Glutamatergic neuron (in vitro differentiated cells): ENCODE measurements around the gene RPL18. TPM values are rescaled to one million over a fixed set of nuclear protein-coding genes. Genes with fewer than 3 reads are reported as not detected.
A peak's percentile ranks its signal among the peaks of the same experiment; 100 is the strongest.

ENCODE experiments used
- DNase-seq: peaks from one replicate; pipeline ENCODE4 v3.0.0; 2022
- H3K27ac Mint-ChIP-seq: one replicate; pipeline ENCODE4 v1.8.0; 2020; ENCODE audit warnings: mild to moderate bottlenecking, mixed read lengths, inconsistent platforms; ENCODE audit not compliant: unreplicated experiment
- H3K27me3 Mint-ChIP-seq: one replicate; pipeline ENCODE4 v1.8.0; 2020; ENCODE audit warnings: mild to moderate bottlenecking, moderate library complexity, mixed read lengths, inconsistent platforms; ENCODE audit not compliant: unreplicated experiment
- H3K36me3 Mint-ChIP-seq: one replicate; pipeline ENCODE4 v1.8.0; 2020; ENCODE audit warnings: mild to moderate bottlenecking, mixed read lengths, inconsistent platforms; ENCODE audit not compliant: unreplicated experiment
- H3K4me1 Mint-ChIP-seq: one replicate; pipeline ENCODE4 v1.8.0; 2020; ENCODE audit warnings: mild to moderate bottlenecking, low read depth, mixed read lengths, inconsistent platforms; ENCODE audit not compliant: unreplicated experiment
- H3K4me3 Mint-ChIP-seq: one replicate; pipeline ENCODE4 v1.8.0; 2020; ENCODE audit warnings: mild to moderate bottlenecking, mixed read lengths, inconsistent platforms; ENCODE audit not compliant: unreplicated experiment
- H3K9me3 Mint-ChIP-seq: one replicate; pipeline ENCODE4 v1.8.0; 2020; ENCODE audit warnings: mild to moderate bottlenecking, moderate library complexity, mixed read lengths, inconsistent platforms; ENCODE audit not compliant: unreplicated experiment
- CTCF ChIP-seq: fragments of 200-600 bp; sonication (generic); IDR thresholded peaks from one replicate; pipeline ENCODE4 v1.5.0; 2021; ENCODE audit not compliant: partially characterized antibody, unreplicated experiment
- total RNA-seq: library from RNA; stranded (reverse); fragmentation: NEBNext Ultra II Directional; extraction: Animal tissue kit (Norgen Biotek cat#: 25700); gene quantifications from one replicate; pipeline ENCODE4 v1.2.1, GENCODE V29; 2021; ENCODE audit not compliant: unreplicated experiment

RPL18 gene
- total RNA-seq, 1 donor from 2014 or later, result 1,011 TPM

GRCh38 chr19:48656840-48657474, 38.0 kb upstream of the RPL18 start:
- TF ChIP-seq CTCF, result no peak
- Mint-ChIP-seq H3K4me1 (peaks cover 3% of the 10 kb centered on the region), H3K4me3 (no peak overlapping the region), H3K27me3 (peaks cover 6% of the 10 kb centered on the region), H3K27ac (no peak overlapping the region), H3K36me3 (no peaks in the 10 kb centered on the region), H3K9me3 (peaks cover 1% of the 10 kb centered on the region)
- DNase-seq, result no peak

DNA sequence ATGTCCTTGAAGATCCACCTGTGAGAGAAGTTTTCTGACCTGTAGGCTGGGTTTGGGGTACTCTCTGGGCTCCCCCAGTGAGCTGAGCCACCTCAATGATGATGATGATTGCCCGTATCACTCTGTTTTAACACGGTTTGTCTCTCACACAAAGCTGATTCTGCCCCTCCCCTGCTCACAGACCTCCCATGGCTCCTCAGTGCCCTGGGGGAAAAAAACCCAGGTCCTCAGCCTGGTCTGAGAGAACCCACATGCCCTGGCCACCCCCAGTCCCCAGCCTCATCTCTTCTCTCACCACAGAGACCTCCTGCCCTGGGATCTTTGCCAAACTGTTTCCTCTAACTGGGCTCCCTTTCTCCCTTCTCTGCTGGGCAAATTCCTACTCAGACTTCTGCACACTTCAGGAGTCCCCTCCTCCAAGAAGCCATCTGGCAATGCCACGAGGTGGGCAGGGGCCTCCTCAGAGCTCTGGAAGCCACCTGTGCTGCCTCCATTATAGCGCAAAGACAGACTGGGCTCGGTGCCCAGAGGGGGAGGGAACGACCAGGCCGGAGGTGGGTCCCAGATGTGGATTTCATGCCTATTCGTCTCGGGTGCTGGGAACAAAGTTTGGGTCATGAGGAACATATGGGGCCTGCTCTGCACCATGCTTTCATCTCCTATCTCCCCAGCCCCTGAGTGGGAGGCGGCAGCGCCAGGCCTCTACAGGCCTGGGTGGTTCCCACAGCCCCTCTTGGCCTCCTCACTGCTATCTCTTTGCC, 35.5 kb upstream of the RPL18 start:
- H3K27ac Mint-ChIP-seq, result peak overlapping the region; percentile 76
- DNase-seq, result no peak
- H3K27me3 Mint-ChIP-seq, result peaks cover 6% of the 10 kb centered on the region
- H3K9me3 Mint-ChIP-seq, result peaks cover 1% of the 10 kb centered on the region
- TF ChIP-seq CTCF, result no peak
- no peaks in the 10 kb centered on the region for H3K36me3 Mint-ChIP-seq
- peaks cover 3% of the 10 kb centered on the region for H3K4me1 Mint-ChIP-seq
- no peak overlapping the region for H3K4me3 Mint-ChIP-seq

GRCh38 chr19:48651683-48652048, 32.7 kb upstream of the RPL18 start:
- H3K27ac Mint-ChIP-seq, result no peak overlapping the region
- peaks cover 3% of the 10 kb centered on the region for H3K9me3 Mint-ChIP-seq
- no peak overlapping the region for H3K4me3 Mint-ChIP-seq
- no peak for DNase-seq
- TF ChIP-seq CTCF, result no peak
- H3K27me3 Mint-ChIP-seq, result peaks cover 5% of the 10 kb centered on the region
- H3K4me1 Mint-ChIP-seq, result peaks cover 2% of the 10 kb centered on the region
- no peaks in the 10 kb centered on the region for H3K36me3 Mint-ChIP-seq

GRCh38 chr19:48650974-48651682, 32.1 kb upstream of the RPL18 start:
- no peak for TF ChIP-seq CTCF
- H3K4me1 Mint-ChIP-seq, result peaks cover 2% of the 10 kb centered on the region
- H3K36me3 Mint-ChIP-seq, result no peaks in the 10 kb centered on the region
- no peak overlapping the region for H3K27ac Mint-ChIP-seq
- H3K9me3 Mint-ChIP-seq, result peaks cover 3% of the 10 kb centered on the region
- no peak overlapping the region for H3K4me3 Mint-ChIP-seq
- H3K27me3 Mint-ChIP-seq, result peaks cover 5% of the 10 kb centered on the region
- no peak for DNase-seq
